ENCODE results near the gene ESRRA.
A peak's percentile ranks its signal among the peaks of the same experiment; 100 is the strongest.
"Not testable (repeated sequence)": the region's sequence is repeated elsewhere in the genome, so short reads cannot be mapped to it uniquely, and the experiment has no call there.

The ESRRA gene

DNA sequence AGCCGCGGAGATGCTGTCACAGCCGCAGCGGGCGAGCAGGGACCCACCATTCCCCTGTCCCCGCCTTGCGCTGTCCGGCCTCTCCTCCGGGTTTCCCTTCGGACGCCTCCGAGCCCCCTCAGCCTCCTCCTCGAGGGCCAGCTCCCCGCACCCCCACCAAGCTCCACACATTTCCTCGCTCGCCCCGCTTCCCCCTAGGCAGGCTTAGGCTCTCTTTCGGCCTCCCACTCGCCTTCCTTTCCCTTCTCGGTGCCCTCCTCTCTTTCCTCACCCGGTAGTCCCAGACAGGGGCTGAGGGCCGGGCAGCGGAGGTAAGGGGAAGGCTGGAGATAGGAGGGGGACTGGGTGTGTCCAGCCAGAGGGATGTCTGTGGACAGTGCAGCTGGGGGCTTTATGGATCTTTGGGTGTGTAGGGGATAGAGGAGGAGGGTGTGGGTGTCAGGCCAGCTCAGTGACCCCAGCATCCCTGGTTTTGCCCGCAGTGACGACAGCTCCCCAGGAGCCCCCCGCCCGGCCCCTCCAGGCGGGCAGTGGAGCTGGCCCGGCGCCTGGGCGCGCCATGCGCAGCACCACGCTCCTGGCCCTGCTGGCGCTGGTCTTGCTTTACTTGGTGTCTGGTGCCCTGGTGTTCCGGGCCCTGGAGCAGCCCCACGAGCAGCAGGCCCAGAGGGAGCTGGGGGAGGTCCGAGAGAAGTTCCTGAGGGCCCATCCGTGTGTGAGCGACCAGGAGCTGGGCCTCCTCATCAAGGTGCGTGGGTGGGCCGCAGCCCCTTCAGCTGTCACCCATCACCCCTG, 12.7 kb upstream of the ESRRA start:
- DNase-seq (ENCODE audit: low read depth): no peak

DNA sequence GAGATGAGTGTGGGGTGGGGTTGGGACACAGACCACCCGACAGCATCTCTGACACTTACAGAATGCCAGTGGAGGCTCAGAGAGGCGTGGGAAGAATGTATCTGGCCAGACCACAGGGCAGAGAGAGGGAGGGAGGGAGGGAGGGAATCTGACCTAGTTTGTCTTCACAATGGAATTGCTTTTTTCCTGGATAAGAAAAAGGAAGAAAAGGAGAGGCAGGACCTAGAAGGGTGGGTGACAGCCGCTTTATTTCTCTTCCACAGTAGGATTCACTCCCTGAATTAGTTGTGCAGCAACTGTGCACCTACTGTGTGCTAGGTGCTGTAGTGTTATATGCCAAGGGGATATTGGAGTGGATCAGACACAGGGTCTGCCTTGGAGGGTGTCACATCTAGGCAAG, 10.6 kb upstream of the ESRRA start:
- DNase-seq (ENCODE audit: low read depth): no peak

DNA sequence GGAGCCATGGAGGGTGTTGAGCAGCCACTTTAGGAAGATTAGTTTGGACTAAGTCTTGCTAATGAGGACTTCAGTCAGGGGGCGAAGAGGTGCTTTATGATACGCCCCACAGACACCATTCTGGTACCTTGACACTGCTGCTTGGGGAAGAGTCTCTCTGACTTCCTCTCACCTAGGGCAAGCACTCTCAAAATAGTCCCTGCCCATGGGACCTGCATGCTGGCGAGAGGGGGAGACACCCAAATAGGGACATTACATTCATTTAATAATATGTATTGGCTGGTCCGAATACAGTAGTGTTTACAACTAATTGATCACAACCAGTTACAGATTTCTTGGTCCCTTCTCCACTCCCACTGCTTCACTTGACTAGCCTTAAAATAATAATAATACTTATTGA, 9.6 kb upstream of the ESRRA start:
- DNase-seq (ENCODE audit: low read depth): no peak

DNA sequence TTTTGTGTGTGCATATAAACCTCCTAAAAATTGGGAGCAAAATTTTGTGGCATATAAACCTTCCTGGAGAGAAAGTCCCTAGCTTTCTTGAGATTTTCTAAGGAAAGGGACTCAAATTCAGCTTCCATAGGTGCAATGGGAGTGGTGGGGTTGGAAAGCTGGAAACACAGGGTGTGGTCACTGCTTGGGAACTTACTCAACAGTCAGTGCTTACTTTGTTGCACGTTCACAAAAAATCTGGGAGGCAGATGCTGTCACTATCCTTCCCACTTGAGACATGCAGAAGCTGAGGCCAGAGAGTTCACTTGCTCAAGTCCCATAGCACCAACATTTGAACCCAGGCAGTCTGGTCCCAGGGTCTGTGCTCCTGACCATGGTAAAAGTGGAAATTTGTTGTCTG, 9.1 kb upstream of the ESRRA start:
- no peak for DNase-seq (ENCODE audit: low read depth)

DNA sequence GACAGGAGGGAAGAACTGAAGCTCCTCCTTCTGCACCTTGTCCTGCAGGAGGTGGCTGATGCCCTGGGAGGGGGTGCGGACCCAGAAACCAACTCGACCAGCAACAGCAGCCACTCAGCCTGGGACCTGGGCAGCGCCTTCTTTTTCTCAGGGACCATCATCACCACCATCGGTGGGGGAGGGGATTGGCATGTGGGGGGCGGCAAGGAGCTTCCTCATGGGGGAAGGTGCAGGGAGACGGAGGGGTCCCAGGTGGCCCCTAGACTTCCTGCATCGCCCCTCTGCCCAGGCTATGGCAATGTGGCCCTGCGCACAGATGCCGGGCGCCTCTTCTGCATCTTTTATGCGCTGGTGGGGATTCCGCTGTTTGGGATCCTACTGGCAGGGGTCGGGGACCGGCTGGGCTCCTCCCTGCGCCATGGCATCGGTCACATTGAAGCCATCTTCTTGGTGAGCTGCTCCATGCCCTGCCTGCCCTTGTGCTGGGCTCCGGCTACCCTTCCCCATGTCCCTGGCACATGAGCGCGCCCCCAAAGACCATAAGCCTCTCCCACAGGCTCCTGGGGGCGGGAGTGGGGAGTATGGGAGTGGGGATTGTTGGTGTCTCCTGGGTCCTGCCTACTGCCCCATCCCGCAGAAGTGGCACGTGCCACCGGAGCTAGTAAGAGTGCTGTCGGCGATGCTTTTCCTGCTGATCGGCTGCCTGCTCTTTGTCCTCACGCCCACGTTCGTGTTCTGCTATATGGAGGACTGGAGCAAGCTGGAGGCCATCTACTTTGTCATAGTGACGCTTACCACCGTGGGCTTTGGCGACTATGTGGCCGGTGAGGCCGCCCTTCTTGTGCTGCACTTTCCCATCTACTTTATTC, 8.3 kb upstream of the ESRRA start:
- no peak for DNase-seq (ENCODE audit: low read depth)

DNA sequence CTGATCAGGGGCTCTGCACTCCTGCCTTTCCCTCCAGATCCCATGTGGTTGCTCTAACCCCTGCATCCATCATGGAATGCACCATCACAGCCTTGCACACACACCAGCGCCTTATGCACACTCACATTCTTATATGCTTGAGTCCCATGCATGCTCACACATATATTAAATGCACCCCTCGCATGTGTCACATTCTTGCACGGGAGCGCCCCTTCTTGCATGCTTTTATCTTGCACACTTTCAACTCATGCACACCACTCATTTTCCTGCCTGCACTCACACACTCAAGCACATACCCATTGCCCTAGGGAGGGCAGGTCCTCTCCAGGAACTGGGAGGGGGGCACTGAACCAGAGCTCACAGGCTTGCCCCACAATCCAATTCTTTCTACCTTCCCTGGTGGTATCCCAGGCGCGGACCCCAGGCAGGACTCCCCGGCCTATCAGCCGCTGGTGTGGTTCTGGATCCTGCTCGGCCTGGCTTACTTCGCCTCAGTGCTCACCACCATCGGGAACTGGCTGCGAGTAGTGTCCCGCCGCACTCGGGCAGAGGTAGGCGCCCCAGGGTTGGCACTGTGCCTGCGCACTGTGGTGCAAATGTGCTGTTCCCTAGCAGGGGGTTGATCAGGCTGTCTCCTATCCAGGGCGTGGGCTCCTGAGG, 7.5 kb upstream of the ESRRA start:
- no peak for DNase-seq (ENCODE audit: low read depth)

DNA sequence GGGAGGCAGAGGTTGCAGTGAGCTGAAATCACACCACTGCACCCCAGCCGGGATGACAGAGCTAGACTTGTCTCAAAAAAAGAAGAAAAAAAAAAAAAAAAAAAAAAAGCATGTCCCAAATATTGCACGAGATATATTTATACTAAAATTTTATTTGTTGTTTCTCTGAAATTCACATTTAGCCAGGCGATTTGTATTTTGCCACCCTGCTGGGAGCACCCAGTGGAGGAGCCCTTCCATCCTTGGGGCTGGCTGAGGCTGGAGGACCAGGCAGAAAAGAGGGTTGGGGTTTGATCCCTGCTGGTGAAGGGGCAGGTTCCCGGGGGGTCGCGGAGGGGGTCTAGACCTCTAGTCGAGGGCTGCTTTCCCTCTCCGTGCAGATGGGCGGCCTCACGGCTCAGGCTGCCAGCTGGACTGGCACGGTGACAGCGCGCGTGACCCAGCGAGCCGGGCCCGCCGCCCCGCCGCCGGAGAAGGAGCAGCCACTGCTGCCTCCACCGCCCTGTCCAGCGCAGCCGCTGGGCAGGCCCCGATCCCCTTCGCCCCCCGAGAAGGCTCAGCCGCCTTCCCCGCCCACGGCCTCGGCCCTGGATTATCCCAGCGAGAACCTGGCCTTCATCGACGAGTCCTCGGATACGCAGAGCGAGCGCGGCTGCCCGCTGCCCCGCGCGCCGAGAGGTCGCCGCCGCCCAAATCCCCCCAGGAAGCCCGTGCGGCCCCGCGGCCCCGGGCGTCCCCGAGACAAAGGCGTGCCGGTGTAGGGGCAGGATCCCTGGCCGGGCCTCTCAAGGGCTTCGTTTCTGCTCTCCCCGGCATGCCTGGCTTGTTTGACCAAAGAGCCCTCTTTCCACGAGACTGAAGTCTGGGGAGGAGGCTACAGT, 6.1 kb upstream of the ESRRA start:
- DNase-seq (ENCODE audit: low read depth): no peak

DNA sequence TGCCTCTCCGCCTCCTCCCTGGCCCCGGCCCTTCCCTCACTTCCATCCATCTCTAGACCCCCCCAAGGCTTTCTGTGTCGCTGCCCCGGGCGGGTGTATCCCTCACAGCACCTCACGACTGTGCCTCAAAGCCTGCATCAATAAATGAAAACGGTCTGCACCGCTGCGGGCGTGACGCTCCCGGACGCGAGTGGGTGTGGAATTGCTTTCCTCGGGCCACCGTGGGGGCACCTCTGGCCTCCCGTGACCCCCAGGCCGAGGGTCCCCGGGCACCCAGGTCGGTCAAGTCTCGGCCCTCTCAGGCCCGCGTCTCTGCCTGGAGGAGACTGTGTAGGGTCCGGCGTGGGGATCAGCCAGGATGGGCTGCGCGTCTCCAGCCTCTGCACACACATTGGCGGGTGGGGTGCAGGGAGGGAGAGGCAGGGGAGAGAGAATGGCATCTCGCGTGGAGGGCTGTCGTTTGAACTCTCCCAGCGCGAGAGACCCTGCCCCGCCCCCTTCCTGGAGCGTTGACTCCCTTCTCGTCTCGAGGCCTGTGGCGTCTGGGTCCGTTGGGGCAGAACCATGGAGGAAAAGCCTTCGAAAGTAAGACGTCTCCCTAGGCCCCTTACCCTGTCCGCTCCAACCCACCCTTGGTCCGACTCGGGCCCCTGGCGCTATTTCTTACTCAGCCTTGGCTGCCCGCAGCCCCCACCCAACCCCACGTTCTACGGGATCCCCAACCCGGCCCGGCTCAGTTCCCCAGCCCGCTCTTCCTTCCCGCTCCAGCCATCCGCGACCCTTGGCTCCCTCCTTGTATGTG, 5.3 kb upstream of the ESRRA start, which contains the start of gene CATSPERZ:
Gene CATSPERZ, plus strand, starts transcription at position 512 of the 802 bp plus-strand sequence. Its CDS starts 53 bp downstream, at position 565.
- DNase-seq (ENCODE audit: low read depth): no peak

DNA sequence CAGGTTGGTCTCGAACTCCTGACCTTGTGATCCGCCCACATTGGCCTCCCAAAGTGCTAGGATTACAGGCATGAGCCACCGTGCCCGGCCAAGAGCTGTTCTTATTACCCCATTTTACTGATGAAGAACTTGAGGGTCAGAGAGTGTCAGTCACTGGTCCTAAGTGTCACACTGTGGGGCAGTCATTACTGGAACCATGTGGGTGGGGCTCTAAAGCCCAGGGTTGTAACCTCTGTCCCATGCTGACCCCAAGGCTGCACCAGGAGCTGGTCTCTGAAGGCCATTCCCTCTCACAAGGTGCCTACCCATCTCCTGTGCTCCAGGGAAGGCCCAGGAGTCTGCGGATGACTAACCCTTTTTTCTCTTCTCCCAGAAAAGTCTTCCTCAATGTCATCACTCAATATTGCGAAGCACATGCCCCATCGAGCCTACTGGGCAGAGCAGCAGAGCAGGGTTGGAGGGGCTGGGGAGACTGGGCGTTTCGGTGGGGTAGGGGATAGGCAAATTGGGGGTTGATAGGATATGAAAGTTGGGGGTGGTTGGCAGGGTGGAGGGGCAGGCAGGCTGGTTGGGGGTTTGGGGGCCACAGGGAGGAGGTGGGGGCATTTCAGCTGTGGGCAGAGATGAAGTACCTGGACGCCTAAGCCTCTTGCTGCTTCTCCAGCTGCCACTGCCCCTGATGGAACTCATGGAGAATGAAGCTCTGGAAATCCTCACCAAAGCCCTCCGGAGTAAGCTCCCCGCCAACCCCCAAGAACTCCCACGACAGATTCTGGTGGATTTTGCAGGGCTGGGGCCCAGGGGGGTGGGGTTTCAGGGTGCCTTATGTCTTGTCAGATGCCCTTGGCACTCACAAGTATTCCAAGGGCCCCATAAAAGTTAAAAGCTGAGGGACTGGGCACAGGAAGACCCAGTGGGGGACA, 2.0 kb upstream of the ESRRA start:
- no peak for DNase-seq (ENCODE audit: low read depth)

DNA sequence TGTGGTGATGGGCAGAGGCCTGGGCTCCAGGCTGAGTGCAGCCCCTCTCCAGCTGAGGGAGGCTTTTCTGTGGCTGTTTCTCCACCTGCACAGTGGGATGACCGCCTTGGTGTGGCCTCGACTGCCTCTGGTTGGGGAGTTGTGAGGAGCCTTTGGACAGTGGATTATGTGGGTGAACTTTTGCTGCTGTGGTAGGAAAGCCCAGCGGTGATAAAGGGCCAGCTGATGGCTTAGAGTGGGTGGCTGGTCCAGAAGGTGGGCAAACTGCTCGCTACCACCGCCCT, 1.4 kb upstream of the ESRRA start:
- DNase-seq (ENCODE audit: low read depth): no peak

DNA sequence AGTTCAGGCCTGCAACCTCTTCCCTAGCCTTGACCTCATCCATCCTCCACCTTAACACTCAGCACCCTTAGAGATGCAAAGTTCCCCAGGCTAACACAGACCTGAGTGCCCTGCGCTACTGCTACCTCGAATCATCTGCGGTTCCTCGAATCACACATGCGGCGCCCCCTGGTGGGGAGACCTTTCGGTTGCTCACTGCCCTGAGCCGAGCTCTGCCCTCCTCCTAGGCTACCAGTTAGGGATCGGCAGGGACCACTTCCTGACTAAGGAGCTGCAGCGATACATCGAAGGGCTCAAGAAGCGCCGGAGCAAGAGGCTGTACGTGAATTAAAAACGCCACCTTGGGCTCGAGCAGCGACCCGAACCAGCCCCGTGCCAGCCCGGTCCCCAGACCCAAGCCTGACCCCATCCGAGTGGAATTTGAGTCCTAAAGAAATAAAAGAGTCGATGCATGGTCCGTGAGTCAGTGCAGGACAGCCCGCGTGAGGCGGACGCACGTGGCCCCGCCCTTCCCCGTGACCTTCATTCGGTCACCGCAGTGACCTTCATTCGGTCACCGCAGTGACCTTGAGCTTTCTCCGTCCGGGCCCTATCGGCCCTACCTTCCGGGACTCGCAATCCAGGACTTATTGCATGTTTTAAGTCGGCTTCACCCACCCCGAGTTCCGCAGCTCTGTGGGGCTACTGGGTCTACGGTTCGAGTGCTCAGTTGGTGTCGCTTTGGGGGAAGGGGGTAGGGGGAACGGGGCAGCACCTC, 830 bp upstream of the ESRRA start:
- peak; percentile 67 for DNase-seq (ENCODE audit: low read depth)

DNA sequence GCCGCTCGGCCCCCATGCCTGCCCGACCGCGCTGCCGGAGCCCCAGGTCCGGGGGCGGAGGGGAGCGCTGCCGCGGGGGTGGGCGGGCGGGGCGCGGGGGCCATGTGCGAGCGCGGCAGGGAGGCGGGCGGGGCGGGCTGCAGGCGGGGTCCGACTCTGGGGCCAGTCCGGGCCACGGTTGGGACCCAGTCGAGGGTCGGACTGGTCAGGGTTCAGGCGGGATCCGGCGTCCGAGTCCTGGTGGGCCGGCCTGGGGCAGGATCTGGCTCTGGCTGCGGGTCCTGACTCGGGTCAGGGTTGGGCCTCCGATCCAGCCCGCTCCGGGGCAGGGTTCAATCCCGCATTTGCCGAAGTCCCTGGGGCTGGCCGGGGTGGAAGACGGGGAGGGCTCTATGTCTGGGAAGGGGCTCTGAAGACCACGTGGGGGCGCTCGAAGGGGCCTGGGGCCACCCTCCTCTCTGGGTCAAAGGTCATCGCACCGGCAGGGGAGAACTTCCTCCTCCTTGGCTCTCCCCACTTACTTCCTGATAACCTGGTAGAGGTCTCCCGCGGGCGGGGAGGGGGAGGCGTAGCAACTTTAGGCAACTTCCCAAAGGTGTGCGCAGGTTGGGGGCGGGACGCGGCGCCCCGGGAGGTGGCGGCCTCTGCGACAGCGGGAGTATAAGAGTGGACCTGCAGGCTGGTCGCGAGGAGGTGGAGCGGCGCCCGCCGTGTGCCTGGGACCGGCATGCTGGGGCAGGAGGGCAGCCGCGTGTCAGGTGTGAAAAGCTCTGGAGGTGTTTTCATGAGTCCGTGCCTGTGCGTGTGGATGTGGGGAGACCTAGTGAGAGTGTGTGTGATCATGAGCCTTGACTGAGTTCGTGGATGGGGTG, 603 bp downstream of the ESRRA start:
- DNase-seq (ENCODE audit: low read depth): no peak

DNA sequence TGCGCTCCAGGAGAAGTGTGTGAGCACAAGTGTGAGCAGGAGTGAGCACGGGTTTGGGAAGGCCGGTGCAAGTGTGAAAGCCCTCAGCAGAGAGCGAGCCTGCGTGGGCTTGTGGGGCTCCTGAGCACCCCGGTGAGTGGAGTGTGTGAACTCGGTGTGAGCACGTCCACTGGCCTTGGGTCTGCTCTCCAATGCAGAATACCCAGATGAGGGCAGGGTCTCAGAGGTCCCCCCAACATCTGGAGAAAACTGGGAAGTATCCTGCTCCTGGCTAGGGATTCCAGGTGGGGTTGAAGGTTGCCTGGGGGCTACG, 1.2 kb downstream of the ESRRA start:
- no peak for DNase-seq (ENCODE audit: low read depth)

DNA sequence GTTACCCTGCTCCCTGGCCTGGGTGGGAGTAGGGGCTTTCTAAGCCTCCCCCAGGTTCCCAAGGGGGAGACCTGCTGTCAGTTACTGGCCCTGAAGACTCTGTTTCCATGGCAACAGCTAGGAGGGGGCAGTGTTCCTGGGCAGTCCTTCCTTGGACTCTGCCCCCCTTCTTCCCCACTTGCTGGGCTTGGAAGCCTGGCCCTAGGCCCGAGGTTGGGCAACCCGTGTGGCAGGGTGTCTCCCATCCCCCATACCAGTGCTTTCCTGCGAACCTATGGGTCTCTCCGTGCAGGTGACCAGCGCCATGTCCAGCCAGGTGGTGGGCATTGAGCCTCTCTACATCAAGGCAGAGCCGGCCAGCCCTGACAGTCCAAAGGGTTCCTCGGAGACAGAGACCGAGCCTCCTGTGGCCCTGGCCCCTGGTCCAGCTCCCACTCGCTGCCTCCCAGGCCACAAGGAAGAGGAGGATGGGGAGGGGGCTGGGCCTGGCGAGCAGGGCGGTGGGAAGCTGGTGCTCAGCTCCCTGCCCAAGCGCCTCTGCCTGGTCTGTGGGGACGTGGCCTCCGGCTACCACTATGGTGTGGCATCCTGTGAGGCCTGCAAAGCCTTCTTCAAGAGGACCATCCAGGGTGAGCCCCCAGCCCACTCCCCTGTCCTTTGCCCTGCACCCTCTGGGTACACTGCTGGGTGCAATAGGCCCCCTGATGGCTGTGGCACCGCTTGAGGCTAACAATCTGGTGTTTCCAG, 1.7 kb downstream of the ESRRA start:
- no peak for DNase-seq (ENCODE audit: low read depth)

DNA sequence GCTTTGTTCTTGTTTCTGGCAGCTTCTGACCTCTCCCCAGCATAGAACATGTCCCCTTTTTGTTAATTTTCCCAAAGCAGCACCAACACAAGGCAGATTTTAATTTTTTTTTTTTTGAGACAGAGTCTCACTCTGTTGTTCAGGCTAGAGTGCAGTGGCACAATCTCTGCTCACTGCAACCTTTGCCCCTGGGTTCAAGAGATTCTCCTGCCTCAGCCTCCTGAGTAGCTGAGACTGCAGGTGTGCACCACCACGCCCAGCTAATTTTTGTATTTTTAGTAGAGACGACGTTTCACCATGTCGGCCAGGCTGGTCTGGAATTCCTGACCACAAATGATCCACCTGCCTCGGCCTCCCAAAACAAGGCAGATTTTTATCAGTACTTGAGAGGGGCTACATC, 2.5 kb downstream of the ESRRA start:
- not testable (repeated sequence) for DNase-seq (ENCODE audit: low read depth)

DNA sequence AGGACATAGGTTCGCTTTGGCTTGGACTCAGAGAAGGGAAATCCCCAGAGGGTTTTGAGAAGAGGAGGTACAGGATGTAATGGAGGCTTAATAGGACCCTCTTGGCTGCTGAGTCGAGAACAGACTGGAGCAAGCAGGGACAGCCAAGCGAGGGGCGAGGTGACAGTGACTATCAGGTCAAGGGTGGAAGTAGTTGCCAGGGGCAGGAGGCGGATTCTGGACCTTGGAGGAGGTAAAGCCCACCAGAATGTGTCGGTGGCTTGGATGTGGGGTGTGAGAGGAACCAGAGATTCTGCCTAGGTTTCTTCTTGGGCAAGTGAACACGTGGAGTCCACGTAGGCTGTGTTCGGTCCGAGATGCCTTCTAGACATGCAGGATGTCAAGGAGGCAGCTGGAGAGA, 7.6 kb downstream of the ESRRA start:
- no peak for DNase-seq (ENCODE audit: low read depth)

DNA sequence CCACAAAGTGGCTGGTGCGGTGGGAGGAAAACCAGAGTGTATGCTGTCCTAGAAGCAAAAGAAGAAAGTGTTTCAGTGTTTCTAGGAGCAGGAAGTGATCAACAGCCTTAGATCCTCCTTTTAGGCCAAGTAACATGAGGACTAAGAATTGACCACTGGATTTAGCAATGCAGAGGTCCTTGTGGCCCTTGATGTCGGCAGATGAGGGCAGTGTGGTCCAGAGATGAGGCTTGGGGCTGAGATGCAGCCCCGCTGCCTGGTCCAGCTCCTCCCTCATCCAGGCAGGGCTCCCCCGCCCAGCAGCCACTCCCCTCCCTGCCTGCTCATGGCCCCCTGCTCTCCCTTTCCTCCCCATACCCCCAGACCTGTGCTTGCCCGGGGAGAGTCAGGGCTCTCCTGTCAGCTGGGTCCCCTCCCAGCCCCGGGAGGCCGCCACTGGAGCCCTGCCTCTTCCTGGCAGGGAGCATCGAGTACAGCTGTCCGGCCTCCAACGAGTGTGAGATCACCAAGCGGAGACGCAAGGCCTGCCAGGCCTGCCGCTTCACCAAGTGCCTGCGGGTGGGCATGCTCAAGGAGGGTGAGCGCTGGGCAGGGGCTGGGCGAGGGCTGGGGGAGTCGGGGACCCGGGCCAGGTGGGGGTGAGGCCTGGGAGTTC, 8.3 kb downstream of the ESRRA start:
- no peak for DNase-seq (ENCODE audit: low read depth)

All from HS-5 (cell line).